Activated B cell treated with CpG ODN at 0.5 μM for 24 hours (primary cell): Measurements from ENCODE around the gene TSPAN11. TPM values are rescaled to one million over a fixed set of nuclear protein-coding genes. Genes with fewer than 3 reads are reported as not detected.

Experiments
- ATAC-seq: fragments of 200-7000 bp; cut with Tn5 transposase; one replicate; pipeline ENCODE4 v1.10.0; 2021; ENCODE audit warnings: low read depth, mild to moderate bottlenecking, moderate library complexity
- CTCF ChIA-PET: fragments of 350-600 bp; sonication (Branson Sonifier 250); formaldehyde crosslinking; loops from one replicate; lab custom pipeline; 2021; ENCODE audit warnings: antibody characterized with exemption; lab: Charles Lee
- POLR2A ChIA-PET: fragments of 350-600 bp; sonication (Branson Sonifier 250); formaldehyde crosslinking; loops from one replicate; lab custom pipeline; 2021; ENCODE audit warnings: antibody characterized with exemption; lab: Charles Lee
- DNase-seq: peaks from one replicate; pipeline ENCODE4 v3.0.0; 2022
- H3K27ac Mint-ChIP-seq: one replicate; pipeline ENCODE4 v1.8.0; 2020; ENCODE audit warnings: mixed read lengths
- H3K27me3 Mint-ChIP-seq: one replicate; pipeline ENCODE4 v1.8.0; 2021; ENCODE audit warnings: mixed read lengths
- H3K36me3 Mint-ChIP-seq: one replicate; pipeline ENCODE4 v1.8.0; 2021; ENCODE audit warnings: low read depth, mixed read lengths
- H3K4me1 Mint-ChIP-seq: one replicate; pipeline ENCODE4 v1.8.0; 2021; ENCODE audit warnings: mixed read lengths
- H3K4me3 Mint-ChIP-seq: one replicate; pipeline ENCODE4 v1.8.0; 2020; ENCODE audit warnings: mild to moderate bottlenecking, mixed read lengths
- H3K9me3 Mint-ChIP-seq: one replicate; pipeline ENCODE4 v1.8.0; 2020; ENCODE audit warnings: mixed read lengths
- CTCF ChIP-seq: fragments of 200-600 bp; IDR thresholded peaks from one replicate; pipeline ENCODE4 v1.8.0; 2022; ENCODE audit warnings: antibody characterized with exemption, mild to moderate bottlenecking
- intact Hi-C: fragments of 100-400 bp; cut with micrococcal nuclease; formaldehyde crosslinking; loops from one replicate; pipeline ENCODE4 v1.15.1; 2024
- total RNA-seq: library from RNA; stranded (reverse); gene quantifications from 2 replicates; pipeline ENCODE4 v1.2.3, GENCODE V29; 2022

The TSPAN11 gene
- total RNA-seq, 1 donor from 2014 or later: not detected

GRCh38 chr12:31029468-31029867, 102.9 kb downstream of the TSPAN11 start:
- DNase-seq (no peak), ATAC-seq (no peak)
- Mint-ChIP-seq H3K4me1 (no peaks in the 10 kb centered on the region), H3K4me3 (no peak overlapping the region), H3K36me3 (no peaks in the 10 kb centered on the region), H3K27ac (no peak overlapping the region), H3K27me3 (no peaks in the 10 kb centered on the region), H3K9me3 (peaks cover under 1% of the 10 kb centered on the region)
- POLR2A ChIA-PET: no interaction called here
- intact Hi-C loops: no loop called here
- TF ChIP-seq CTCF: no peak
- CTCF ChIA-PET: no interaction called here

GRCh38 chr12:31029916-31030562, 103.5 kb downstream of the TSPAN11 start:
- intact Hi-C loops: no loop called here
- Mint-ChIP-seq H3K36me3 (no peaks in the 10 kb centered on the region), H3K4me3 (no peak overlapping the region), H3K4me1 (no peaks in the 10 kb centered on the region), H3K27me3 (no peaks in the 10 kb centered on the region), H3K27ac (no peak overlapping the region), H3K9me3 (no peaks in the 10 kb centered on the region)
- no peak for TF ChIP-seq CTCF
- DNase-seq: no peak
- CTCF ChIA-PET: no interaction called here
- POLR2A ChIA-PET: no interaction called here
- ATAC-seq: no peak

- no peak for TF ChIP-seq CTCF
- CTCF ChIA-PET: no interaction called here
- no peak overlapping the region for H3K4me3 Mint-ChIP-seq
- no peaks in the 10 kb centered on the region for H3K9me3 Mint-ChIP-seq
- intact Hi-C loops: no loop called here
- no peaks in the 10 kb centered on the region for H3K4me1 Mint-ChIP-seq
- no peaks in the 10 kb centered on the region for H3K36me3 Mint-ChIP-seq
- ATAC-seq: no peak
- H3K27ac Mint-ChIP-seq: no peak overlapping the region
- POLR2A ChIA-PET: no interaction called here
- no peaks in the 10 kb centered on the region for H3K27me3 Mint-ChIP-seq
- DNase-seq: no peak
Measured at GRCh38 chr12:31031951-31032335, 105.4 kb downstream of the TSPAN11 start.

- no peaks in the 10 kb centered on the region for H3K36me3 Mint-ChIP-seq
- intact Hi-C loops: no loop called here
- no peak for TF ChIP-seq CTCF
- no peak for DNase-seq
- no peaks in the 10 kb centered on the region for H3K27me3 Mint-ChIP-seq
- no peaks in the 10 kb centered on the region for H3K9me3 Mint-ChIP-seq
- no peak for ATAC-seq
- H3K4me3 Mint-ChIP-seq: no peak overlapping the region
- no peak overlapping the region for H3K27ac Mint-ChIP-seq
- ChIA-PET CTCF (no interaction called here), POLR2A (no interaction called here)
- H3K4me1 Mint-ChIP-seq: no peaks in the 10 kb centered on the region
Measured at GRCh38 chr12:31033146-31033545, 106.6 kb downstream of the TSPAN11 start.

- DNase-seq (no peak), ATAC-seq (no peak)
- H3K27me3 Mint-ChIP-seq: no peaks in the 10 kb centered on the region
- H3K36me3 Mint-ChIP-seq: no peaks in the 10 kb centered on the region
- TF ChIP-seq CTCF: no peak
- POLR2A ChIA-PET: no interaction called here
- no peak overlapping the region for H3K4me3 Mint-ChIP-seq
- CTCF ChIA-PET: no interaction called here
- no peaks in the 10 kb centered on the region for H3K4me1 Mint-ChIP-seq
- intact Hi-C loops: no loop called here
- no peaks in the 10 kb centered on the region for H3K9me3 Mint-ChIP-seq
- no peak overlapping the region for H3K27ac Mint-ChIP-seq
Measured at GRCh38 chr12:31033681-31034080, 107.1 kb downstream of the TSPAN11 start.
